ENCODE results near the gene MORN1. TPM values are rescaled to one million over a fixed set of nuclear protein-coding genes. Genes with fewer than 3 reads are reported as not detected.

MORN1 gene
- polyA plus RNA-seq, 1 donor from 2014 or later: 10.9 TPM

GRCh38 chr1:2279210-2279639 lies 112.1 kb downstream of the MORN1 start:
- H3K36me3 ChIP-seq (ENCODE audit: insufficient read depth, low read length): no peaks in the 10 kb centered on the region
- H3K27me3 ChIP-seq (ENCODE audit: insufficient read depth, low read depth, low read length): no peaks in the 10 kb centered on the region
- no peaks in the 10 kb centered on the region for H3K9me2 ChIP-seq (ENCODE audit: insufficient read depth, low read length)
- H3K9ac ChIP-seq (ENCODE audit: low read length): no peak overlapping the region
- TF ChIP-seq RAD21 (conservative IDR thresholded peaks at IDR 0.05) (no peak), EP300 (conservative IDR thresholded peaks at IDR 0.05; ENCODE audit: poor library complexity, severe bottlenecking) (no peak), MXI1 (conservative IDR thresholded peaks at IDR 0.05; ENCODE audit: poor library complexity, severe bottlenecking) (no peak), CTCF (IDR thresholded peaks at IDR 0.05; ENCODE audit: poor library complexity, severe bottlenecking) (no peak), TAF1 (IDR thresholded peaks at IDR 0.05; ENCODE audit: low read depth) (no peak), EZH2 (IDR thresholded peaks at IDR 0.05; ENCODE audit: borderline replicate concordance, insufficient read depth, low read length, poor library complexity, severe bottlenecking) (no peak), SMC3 (conservative IDR thresholded peaks at IDR 0.05; ENCODE audit: poor library complexity) (no peak), REST (IDR thresholded peaks at IDR 0.05; ENCODE audit: borderline replicate concordance) (no peak), POLR2AphosphoS5 (IDR thresholded peaks at IDR 0.05) (no peak)
- H2AFZ ChIP-seq (ENCODE audit: low read depth, low read length): no peak overlapping the region
- H3K4me2 ChIP-seq (ENCODE audit: low read length): no peak overlapping the region
- no peaks in the 10 kb centered on the region for H3F3A ChIP-seq (ENCODE audit: insufficient read depth, low read length, poor library complexity, severe bottlenecking)
- no peaks in the 10 kb centered on the region for H3K9me3 ChIP-seq (ENCODE audit: low read length)
- H3K79me2 ChIP-seq (replicated peaks; ENCODE audit: insufficient read depth, low read length): peaks cover 46% of the 10 kb centered on the region
- no peak overlapping the region for H3K27ac ChIP-seq (ENCODE audit: low read length)
- H3K4me3 ChIP-seq (ENCODE audit: low read length): no peak overlapping the region
- no peaks in the 10 kb centered on the region for H4K20me1 ChIP-seq (ENCODE audit: insufficient read depth)

- Histone ChIP-seq H3K9me3 (ENCODE audit: low read length) (no peaks in the 10 kb centered on the region), H2AFZ (ENCODE audit: low read depth, low read length) (no peak overlapping the region), H3K36me3 (ENCODE audit: insufficient read depth, low read length) (no peaks in the 10 kb centered on the region), H3K79me2 (replicated peaks; ENCODE audit: insufficient read depth, low read length) (peaks cover 44% of the 10 kb centered on the region), H4K20me1 (ENCODE audit: insufficient read depth) (no peaks in the 10 kb centered on the region), H3K9me2 (ENCODE audit: insufficient read depth, low read length) (no peaks in the 10 kb centered on the region), H3K27me3 (ENCODE audit: insufficient read depth, low read depth, low read length) (no peaks in the 10 kb centered on the region), H3K4me3 (ENCODE audit: low read length) (no peak overlapping the region), H3K9ac (ENCODE audit: low read length) (no peak overlapping the region), H3K27ac (ENCODE audit: low read length) (no peak overlapping the region), H3K4me2 (ENCODE audit: low read length) (no peak overlapping the region), H3F3A (ENCODE audit: insufficient read depth, low read length, poor library complexity, severe bottlenecking) (no peaks in the 10 kb centered on the region)
- TF ChIP-seq POLR2AphosphoS5 (IDR thresholded peaks at IDR 0.05) (no peak), SMC3 (conservative IDR thresholded peaks at IDR 0.05; ENCODE audit: poor library complexity) (no peak), EZH2 (IDR thresholded peaks at IDR 0.05; ENCODE audit: borderline replicate concordance, insufficient read depth, low read length, poor library complexity, severe bottlenecking) (no peak), CTCF (IDR thresholded peaks at IDR 0.05; ENCODE audit: poor library complexity, severe bottlenecking) (no peak), REST (IDR thresholded peaks at IDR 0.05; ENCODE audit: borderline replicate concordance) (no peak), EP300 (conservative IDR thresholded peaks at IDR 0.05; ENCODE audit: poor library complexity, severe bottlenecking) (no peak), TAF1 (IDR thresholded peaks at IDR 0.05; ENCODE audit: low read depth) (no peak), RAD21 (conservative IDR thresholded peaks at IDR 0.05) (no peak), MXI1 (conservative IDR thresholded peaks at IDR 0.05; ENCODE audit: poor library complexity, severe bottlenecking) (no peak)
These were observed 112.7 kb downstream of the MORN1 start for GRCh38 chr1:2278591-2279209.

Data from neural cell (in vitro differentiated cells).